A673 (cell line): ENCODE data around the gene RANBP10.
A peak's percentile ranks its signal among the peaks of the same experiment; 100 is the strongest.

ENCODE experiments used
- CTCF ChIP-seq: fragments of 300-800, 200-600 bp; sonication (generic); conservative IDR thresholded peaks from 2 replicates; pipeline ENCODE4 v1.5.1; 2017; ENCODE audit warnings: low read depth, mild to moderate bottlenecking, antibody characterized with exemption, low read length, moderate library complexity, mixed read lengths
- EZH2 ChIP-seq: fragments of 200-600 bp; sonication (generic); IDR thresholded peaks from 2 replicates; pipeline ENCODE4 v1.6.1; 2017; ENCODE audit warnings: borderline replicate concordance, low read depth, mild to moderate bottlenecking, mixed read lengths, antibody characterized with exemption, low read length; ENCODE audit not compliant: poor library complexity, severe bottlenecking

- TF ChIP-seq CTCF (peak; percentile 85), EZH2 (no peak)
These were observed 35.6 kb upstream of the RANBP10 start, which contains the start of gene THAP11 for GRCh38 chr16:67841816-67842508.
